Head of caudate nucleus (tissue), 42 donors: Measurements from ENCODE around the gene ATG4D.
"Not testable (repeated sequence)": the region's sequence is repeated elsewhere in the genome, so short reads cannot be mapped to it uniquely, and the experiment has no call there.

Experiments used
- DNase-seq, 42 donors: peaks; one replicate each; pipeline versions ENCODE4 v3.0.0 to v3.0.0-alpha.2; 2020 to 2021; ENCODE audit warnings: mixed read lengths in 7 of 42
- intact Hi-C: fragments of 100-400 bp; cut with DNase I; formaldehyde crosslinking; loops from one replicate; pipeline ENCODE4 v1.15.0; 2022

Gene ATG4D

GRCh38 chr19:10566658-10567410 is 23.1 kb downstream of the ATG4D start:
- intact Hi-C loops, result loop anchor here (5.0 to 10.0 kb wide), 2 partner anchors 65 to 162 kb away; partner anchors contain the start of genes CDC37 and KEAP1
- DNase-seq, result no peak

GRCh38 chr19:10567656-10568055 is 24.0 kb downstream of the ATG4D start:
- DNase-seq, result no peak
- intact Hi-C loops, result loop anchor here (5.0 to 10.0 kb wide), 2 partner anchors 65 to 163 kb away; partner anchors contain the start of genes CDC37 and KEAP1

GRCh38 chr19:10568062-10568825 is 24.5 kb downstream of the ATG4D start:
- peak in 36 of 42 donors; percentile 12 to 67 (median 51) for DNase-seq
- intact Hi-C loops, result loop anchor here (5.0 to 10.0 kb wide), 2 partner anchors 66 to 163 kb away; partner anchors contain the start of genes CDC37 and KEAP1

GRCh38 chr19:10568826-10569651 is 25.3 kb downstream of the ATG4D start, which contains the start of gene CDKN2D:
TSS of gene CDKN2D (minus strand) at chr19:10568979. CDS start at chr19:10568653, 326 bp downstream.
- intact Hi-C loops, result loop anchor here (5.0 to 10.0 kb wide), 2 partner anchors 67 to 164 kb away; partner anchors contain the start of genes CDC37 and KEAP1
- peak; percentile 98 to 100 (median 100) for DNase-seq

GRCh38 chr19:10573793-10574192 is 30.1 kb downstream of the ATG4D start:
- DNase-seq, intact Hi-C loops: not testable (repeated sequence)

- intact Hi-C loops, result no loop called here
- no peak for DNase-seq
These were observed 30.8 kb downstream of the ATG4D start for GRCh38 chr19:10574462-10574861.

GRCh38 chr19:10575011-10575716 is 31.5 kb downstream of the ATG4D start:
- intact Hi-C loops, result no loop called here
- no peak for DNase-seq

GRCh38 chr19:10577951-10578350 is 34.2 kb downstream of the ATG4D start:
- no peak for DNase-seq
- intact Hi-C loops, result no loop called here

GRCh38 chr19:10580979-10581631 is 37.4 kb downstream of the ATG4D start:
- intact Hi-C loops, result loop anchor here (2.0 kb wide), 1 partner anchor 64 kb away; no protein-coding TSS in a partner anchor

GRCh38 chr19:10582091-10582490 is 38.4 kb downstream of the ATG4D start:
- no peak for DNase-seq
- intact Hi-C loops, result no loop called here

More at GRCh38 chr19:10580979-10581631, 37.4 kb downstream of the ATG4D start:
- peak; percentile 81 to 96 (median 91) for DNase-seq

GRCh38 chr19:10583036-10583776 is 39.5 kb downstream of the ATG4D start:
- intact Hi-C loops, result no loop called here
- DNase-seq, result no peak

- intact Hi-C loops, result no loop called here
- no peak for DNase-seq
These were observed 42.7 kb downstream of the ATG4D start for GRCh38 chr19:10586396-10586795.

GRCh38 chr19:10587022-10587838 is 43.5 kb downstream of the ATG4D start, which contains the start of gene AP1M2:
TSS of gene AP1M2 (minus strand) at chr19:10587312. CDS start at chr19:10587231, 81 bp downstream.
- intact Hi-C loops, result no loop called here
- DNase-seq, result no peak

GRCh38 chr19:10587839-10588150 is 44.1 kb downstream of the ATG4D start:
- intact Hi-C loops, result no loop called here
- no peak for DNase-seq

GRCh38 chr19:10593148-10593547 is 49.4 kb downstream of the ATG4D start:
- intact Hi-C loops, result no loop called here
- DNase-seq, result no peak
